Tibial nerve (tissue), 4 donors: Measurements from ENCODE around the gene OR7G3. TPM values are rescaled to one million over a fixed set of nuclear protein-coding genes. Genes with fewer than 3 reads are reported as not detected.
A peak's percentile ranks its signal among the peaks of the same experiment; 100 is the strongest.

Experiments used
- DNase-seq, 2 donors: peaks; one replicate each; pipeline ENCODE4 v3.0.0-alpha.2; 2019; ENCODE audit warnings: low spot score in 2 of 2
- H3K27ac ChIP-seq, 4 donors: fragments of 200-600 bp; sonication (generic) in 3 of 4; one replicate each; pipeline ENCODE4 v1.5.1; 2017 to 2019; ENCODE audit warnings: mild to moderate bottlenecking in 1 of 4
- H3K27me3 ChIP-seq, 2 donors: fragments of 200-600 bp; sonication (generic) in 1 of 2; one replicate each; pipeline versions ENCODE4 v1.5.1 to v1.6.0; 2017 to 2019
- H3K36me3 ChIP-seq, 3 donors: fragments of 200-600 bp; sonication (generic); one replicate each; pipeline ENCODE4 v1.5.1; 2018 to 2019
- H3K4me1 ChIP-seq, 4 donors: fragments of 200-600 bp; sonication (generic) in 3 of 4; one replicate each; pipeline ENCODE4 v1.5.1; 2017 to 2019
- H3K4me3 ChIP-seq, 4 donors: fragments of 200-600 bp; sonication (generic) in 3 of 4; one replicate each; pipeline ENCODE4 v1.5.1; 2017 to 2019; ENCODE audit warnings: mild to moderate bottlenecking in 1 of 4, moderate library complexity in 1 of 4
- H3K9me3 ChIP-seq, 4 donors: fragments of 200-600 bp; sonication (generic) in 3 of 4; one replicate each; pipeline ENCODE4 v1.5.1; 2017 to 2019
- CTCF ChIP-seq, 5 experiments: fragments of 200-600 bp in 3 of 5; fragments of 450-650 bp in 2 of 5; sonication (generic) in 3 of 5; IDR thresholded peaks; one replicate each; pipeline ENCODE4 v1.5.1; 2016 to 2019; ENCODE audit warnings: antibody characterized with exemption in 5 of 5, mild to moderate bottlenecking in 3 of 5, moderate library complexity in 2 of 5
- EP300 ChIP-seq, 2 donors: sonication (generic); formaldehyde crosslinking; IDR thresholded peaks; one replicate each; pipeline ENCODE4 v1.6.1; 2017; ENCODE audit warnings: antibody characterized with exemption in 2 of 2, mild to moderate bottlenecking in 1 of 2
- POLR2A ChIP-seq, 2 donors: fragments of 450-650 bp; IDR thresholded peaks; one replicate each; pipeline ENCODE4 v1.6.1; 2017; ENCODE audit warnings: antibody characterized with exemption in 2 of 2, mild to moderate bottlenecking in 2 of 2, moderate library complexity in 2 of 2
- WGBS, 2 donors: methylation state at CpG; one replicate each; pipeline ENCODE4 v1.1.5; 2018; 5-methylcytosine and 5-hydroxymethylcytosine counted together
- total RNA-seq, 4 donors: library from RNA; depleted of rRNA; stranded (reverse); fragments of >200 nt; gene quantifications; one replicate each; pipeline ENCODE4 v1.1.0, GENCODE V29; 2016

Gene OR7G3
- total RNA-seq, 4 donors from 2014 or later, result not detected

- Histone ChIP-seq H3K9me3 (peaks cover 0 to 21% (median 5%) of the 10 kb centered on the region in 4 donors), H3K36me3 (peaks cover 0 to 19% (median 0%) of the 10 kb centered on the region in 3 donors), H3K4me3 (peak within 1 kb of the TSS; percentile 60 to 91 (median 73)), H3K4me1 (peaks cover 0 to 23% (median 10%) of the 10 kb centered on the region in 4 donors), H3K27me3 (no peaks in the 10 kb centered on the region), H3K27ac (peak within 1 kb of the TSS; percentile 81 to 92 (median 90))
- WGBS, 2 donors, result 0% methylated on average over 43 of the region's 43 CpGs
- TF ChIP-seq CTCF (IDR thresholded peaks at IDR 0.05) (peak in 1 of 5 experiments; percentile 12), POLR2A (IDR thresholded peaks at IDR 0.05) (peak; percentile 15 to 67), EP300 (IDR thresholded peaks at IDR 0.05) (peak; percentile 71 to 93)
- peak; percentile 89 to 98 for DNase-seq
Measured at GRCh38 chr19:9140159-9140874, 13.6 kb upstream of the OR7G3 start, which contains the start of gene ZNF317. TSS of gene ZNF317 (plus strand) at chr19:9140397. CDS start at chr19:9156017, 15,620 bp downstream.

- Histone ChIP-seq H3K27me3 (no peaks in the 10 kb centered on the region), H3K9me3 (peaks cover 0 to 14% (median 2%) of the 10 kb centered on the region in 4 donors), H3K36me3 (peaks cover 0 to 13% (median 0%) of the 10 kb centered on the region in 3 donors), H3K4me3 (peak overlapping the region; percentile 60 to 91 (median 73)), H3K27ac (peak overlapping the region; percentile 81 to 92 (median 90)), H3K4me1 (peaks cover 0 to 23% (median 10%) of the 10 kb centered on the region in 4 donors)
- TF ChIP-seq CTCF (IDR thresholded peaks at IDR 0.05) (no peak), POLR2A (IDR thresholded peaks at IDR 0.05) (no peak), EP300 (IDR thresholded peaks at IDR 0.05) (no peak)
- WGBS, 2 donors, result 31 to 33% methylated on average over 8 of the region's 8 CpGs
- no peak for DNase-seq
Measured at GRCh38 chr19:9139609-9140158, 12.9 kb upstream of the OR7G3 start.

GRCh38 chr19:9132422-9132821 is 5.7 kb upstream of the OR7G3 start:
- no peaks in the 10 kb centered on the region for H3K27me3 ChIP-seq
- WGBS, 2 donors, result 60 to 61% methylated on average over 5 of the region's 5 CpGs
- DNase-seq, result no peak
- no peak overlapping the region for H3K27ac ChIP-seq
- H3K4me3 ChIP-seq, result no peak overlapping the region
- no peaks in the 10 kb centered on the region for H3K36me3 ChIP-seq
- no peak for TF ChIP-seq POLR2A (IDR thresholded peaks at IDR 0.05)
- TF ChIP-seq EP300 (IDR thresholded peaks at IDR 0.05), result no peak
- TF ChIP-seq CTCF (IDR thresholded peaks at IDR 0.05), result no peak
- no peaks in the 10 kb centered on the region for H3K4me1 ChIP-seq
- no peaks in the 10 kb centered on the region for H3K9me3 ChIP-seq

- H3K27ac ChIP-seq, result no peak overlapping the region
- TF ChIP-seq POLR2A (IDR thresholded peaks at IDR 0.05) (no peak), CTCF (IDR thresholded peaks at IDR 0.05) (no peak), EP300 (IDR thresholded peaks at IDR 0.05) (no peak)
- 70 to 71% methylated on average over 1 of the region's 1 CpG for WGBS, 2 donors
Measured at GRCh38 chr19:9130965-9131364, 4.2 kb upstream of the OR7G3 start.

GRCh38 chr19:9128171-9128570 is 1.4 kb upstream of the OR7G3 start:
- H3K9me3 ChIP-seq, result no peaks in the 10 kb centered on the region
- no peak overlapping the region for H3K4me3 ChIP-seq
- WGBS, 2 donors, result 67 to 71% methylated on average over 3 of the region's 3 CpGs
- no peak overlapping the region for H3K27ac ChIP-seq
- H3K4me1 ChIP-seq, result no peaks in the 10 kb centered on the region
- H3K36me3 ChIP-seq, result no peaks in the 10 kb centered on the region
- no peak for DNase-seq
- no peaks in the 10 kb centered on the region for H3K27me3 ChIP-seq
- TF ChIP-seq CTCF (IDR thresholded peaks at IDR 0.05) (no peak), POLR2A (IDR thresholded peaks at IDR 0.05) (no peak), EP300 (IDR thresholded peaks at IDR 0.05) (no peak)

More at GRCh38 chr19:9130965-9131364, 4.2 kb upstream of the OR7G3 start:
- no peaks in the 10 kb centered on the region for H3K27me3 ChIP-seq
- no peaks in the 10 kb centered on the region for H3K9me3 ChIP-seq
- DNase-seq, result no peak
- no peaks in the 10 kb centered on the region for H3K36me3 ChIP-seq
- H3K4me1 ChIP-seq, result no peaks in the 10 kb centered on the region
- no peak overlapping the region for H3K4me3 ChIP-seq
